GM12891 (cell line): ENCODE results near the gene CCDC102A.

ENCODE experiments used
- POLR2A ChIP-seq: IDR thresholded peaks from 2 replicates; pipeline ENCODE4 v1.6.1; 2011; ENCODE audit warnings: low read depth, low read length, control low read depth
- TAF1 ChIP-seq: IDR thresholded peaks from 2 replicates; pipeline ENCODE4 v1.6.1; 2011; ENCODE audit warnings: low read depth, low read length, control low read depth

DNA sequence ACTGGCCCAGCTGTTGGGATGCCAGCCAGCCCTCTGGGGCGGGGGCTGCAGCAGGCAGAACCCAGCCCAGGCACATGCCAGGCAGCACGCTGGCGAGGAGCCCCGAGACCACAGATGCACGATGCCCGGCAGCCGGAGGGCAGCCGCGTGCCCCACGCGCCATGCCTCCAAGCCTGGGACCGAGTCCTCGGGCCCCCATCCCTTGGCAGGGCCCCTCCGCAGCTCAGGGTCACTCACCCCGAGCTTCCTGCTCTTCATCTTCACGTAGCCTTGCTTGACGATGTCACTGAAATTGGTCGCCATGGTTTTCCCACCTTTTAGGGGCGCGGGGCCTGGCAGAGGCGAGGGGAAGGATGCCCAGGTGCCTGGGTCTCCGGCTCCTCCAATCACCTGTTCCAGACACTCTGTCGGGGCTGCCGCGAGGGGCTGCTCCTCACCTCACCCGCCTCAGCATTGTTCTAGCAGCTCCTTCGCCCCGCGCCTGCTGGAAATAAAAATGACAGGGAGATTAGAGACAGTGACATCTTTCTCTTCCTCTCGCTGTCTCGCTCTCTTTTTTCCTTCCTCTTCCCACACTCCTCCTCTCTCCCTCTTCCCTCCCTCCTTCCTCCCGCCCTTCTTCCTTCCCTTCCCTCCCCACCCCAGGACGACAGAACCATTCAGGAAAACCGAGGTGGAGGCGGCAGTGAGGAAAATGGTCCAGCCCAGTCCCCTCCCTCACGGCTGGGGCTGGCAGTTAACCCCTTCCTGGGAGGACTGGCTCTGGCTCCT lies 57.0 kb downstream of the CCDC102A start:
- TF ChIP-seq TAF1: no peak
- no peak for TF ChIP-seq POLR2A
